ENCODE results near the gene SLC46A3.

Gene SLC46A3, protein sequence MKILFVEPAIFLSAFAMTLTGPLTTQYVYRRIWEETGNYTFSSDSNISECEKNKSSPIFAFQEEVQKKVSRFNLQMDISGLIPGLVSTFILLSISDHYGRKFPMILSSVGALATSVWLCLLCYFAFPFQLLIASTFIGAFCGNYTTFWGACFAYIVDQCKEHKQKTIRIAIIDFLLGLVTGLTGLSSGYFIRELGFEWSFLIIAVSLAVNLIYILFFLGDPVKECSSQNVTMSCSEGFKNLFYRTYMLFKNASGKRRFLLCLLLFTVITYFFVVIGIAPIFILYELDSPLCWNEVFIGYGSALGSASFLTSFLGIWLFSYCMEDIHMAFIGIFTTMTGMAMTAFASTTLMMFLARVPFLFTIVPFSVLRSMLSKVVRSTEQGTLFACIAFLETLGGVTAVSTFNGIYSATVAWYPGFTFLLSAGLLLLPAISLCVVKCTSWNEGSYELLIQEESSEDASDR

DNA sequence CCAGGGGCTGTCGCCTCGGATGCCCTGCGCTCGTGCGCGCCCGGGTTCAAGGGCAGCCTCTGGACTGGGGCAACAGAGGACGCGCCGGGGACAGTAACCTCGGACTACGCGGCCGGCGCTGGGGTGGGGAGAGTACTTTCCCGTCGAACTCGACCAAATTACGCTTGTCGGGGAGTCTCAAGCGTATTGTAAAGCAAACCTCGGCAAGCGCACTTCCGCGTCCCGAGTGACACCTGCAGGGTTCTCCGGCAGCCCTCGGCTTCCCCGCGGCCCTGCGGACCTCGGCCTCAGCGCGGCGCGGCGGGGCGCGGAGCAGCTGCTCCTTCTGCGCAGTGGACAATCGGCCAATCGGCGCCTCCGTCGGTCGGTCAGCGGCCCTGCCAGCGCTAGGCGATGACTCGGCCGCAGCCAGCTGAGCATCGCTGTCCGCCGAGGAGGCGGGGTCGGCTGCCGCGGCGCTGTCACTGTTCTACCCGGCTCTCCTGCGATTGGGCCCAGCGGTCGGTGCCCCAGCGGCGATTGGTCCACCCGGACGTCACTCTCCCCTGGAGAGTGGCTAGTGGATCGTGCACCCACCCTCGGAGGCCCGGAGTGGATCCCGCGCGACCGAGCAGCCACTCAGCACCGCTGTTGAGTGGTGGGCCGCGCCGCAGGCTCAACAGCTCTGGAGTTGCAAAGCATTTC, at the start of gene SLC46A3:
Gene SLC46A3, minus strand, starts transcription at position 428 of the 684 bp plus-strand sequence. CDS start 972 bp downstream, outside the sequence.
- H3K27ac ChIP-seq (ENCODE audit: low read length) = no peak within 1 kb of the TSS
- H3K27me3 ChIP-seq (ENCODE audit: control insufficient read depth, insufficient read depth, low read length) = peaks cover 3% of the 10 kb centered on the region; the same call in 1 of the 2 replicates
- no peaks in the 10 kb centered on the region for H3K36me3 ChIP-seq (ENCODE audit: control insufficient read depth, insufficient read depth, low read length)
- DNase-seq (ENCODE audit: low read depth, low spot score) = peak; percentile 97
- WGBS (ENCODE audit: insufficient coverage, insufficient read length) = no CpG with 5 or more reads among the region's 78 CpGs
- no peaks in the 10 kb centered on the region for H3K4me1 ChIP-seq (ENCODE audit: control insufficient read depth, insufficient read depth, low read length)
- peak within 1 kb of the TSS; percentile 74; the same call in 1 of the 2 replicates for H3K4me3 ChIP-seq (ENCODE audit: low read length)
- no peaks in the 10 kb centered on the region for H3K9me3 ChIP-seq (ENCODE audit: control insufficient read depth, insufficient read depth, low read length)

DNA sequence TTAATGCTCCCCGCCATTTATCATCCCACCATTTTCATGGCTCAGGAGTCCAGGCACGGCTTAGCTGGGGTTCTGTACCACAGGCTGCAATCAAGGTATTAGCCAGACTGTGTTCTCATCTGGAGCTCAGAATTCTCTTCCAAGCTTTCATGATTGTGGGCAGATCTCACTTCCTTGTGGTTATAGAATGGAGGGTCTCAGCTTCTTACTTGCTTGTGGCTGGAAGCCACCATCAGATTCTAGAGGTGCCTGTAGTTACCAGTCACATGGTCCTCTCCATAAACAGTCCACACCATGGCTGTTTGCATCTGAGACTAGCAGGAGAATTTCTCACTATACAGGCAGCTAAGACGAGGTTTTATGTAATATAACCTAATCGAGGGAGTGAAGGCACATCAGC, 45.1 kb upstream of the SLC46A3 start:
- H3K27ac ChIP-seq (ENCODE audit: low read length) = no peak overlapping the region
- no CpG with 5 or more reads among the region's 4 CpGs for WGBS (ENCODE audit: insufficient coverage, insufficient read length)
- H3K36me3 ChIP-seq (ENCODE audit: control insufficient read depth, insufficient read depth, low read length) = no peaks in the 10 kb centered on the region
- no peak overlapping the region for H3K4me3 ChIP-seq (ENCODE audit: low read length)
- no peaks in the 10 kb centered on the region; the same call in 1 of the 2 replicates for H3K4me1 ChIP-seq (ENCODE audit: control insufficient read depth, insufficient read depth, low read length)
- no peaks in the 10 kb centered on the region; the same call in 1 of the 2 replicates for H3K9me3 ChIP-seq (ENCODE audit: control insufficient read depth, insufficient read depth, low read length)
- no peak for DNase-seq (ENCODE audit: low read depth, low spot score)
- no peaks in the 10 kb centered on the region for H3K27me3 ChIP-seq (ENCODE audit: control insufficient read depth, insufficient read depth, low read length)

DNA sequence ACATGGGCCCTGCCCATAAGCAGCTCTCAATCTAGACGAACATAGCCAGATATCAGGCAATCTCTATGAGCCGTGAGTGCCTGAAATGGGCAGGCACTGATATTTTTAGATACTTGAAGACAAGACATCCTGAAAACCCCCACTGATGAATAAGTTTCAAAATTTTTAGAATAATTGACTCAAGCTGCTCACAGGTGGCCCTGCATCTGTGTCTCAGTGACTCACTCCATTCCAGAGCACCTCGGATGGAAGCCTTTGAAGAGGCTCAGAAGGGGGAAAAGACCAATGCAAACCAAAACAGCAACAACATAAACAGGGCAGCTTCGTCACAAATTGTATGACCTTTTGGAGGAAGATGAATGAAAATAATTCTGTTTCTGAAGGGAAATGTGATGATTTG, 42.8 kb upstream of the SLC46A3 start:
- no peaks in the 10 kb centered on the region; the same call in 1 of the 2 replicates for H3K9me3 ChIP-seq (ENCODE audit: control insufficient read depth, insufficient read depth, low read length)
- no peaks in the 10 kb centered on the region for H3K36me3 ChIP-seq (ENCODE audit: control insufficient read depth, insufficient read depth, low read length)
- H3K4me3 ChIP-seq (ENCODE audit: low read length) = no peak overlapping the region
- H3K4me1 ChIP-seq (ENCODE audit: control insufficient read depth, insufficient read depth, low read length) = no peaks in the 10 kb centered on the region; the same call in 1 of the 2 replicates
- DNase-seq (ENCODE audit: low read depth, low spot score) = no peak
- no CpG with 5 or more reads among the region's 4 CpGs for WGBS (ENCODE audit: insufficient coverage, insufficient read length)
- no peaks in the 10 kb centered on the region for H3K27me3 ChIP-seq (ENCODE audit: control insufficient read depth, insufficient read depth, low read length)
- H3K27ac ChIP-seq (ENCODE audit: low read length) = no peak overlapping the region

DNA sequence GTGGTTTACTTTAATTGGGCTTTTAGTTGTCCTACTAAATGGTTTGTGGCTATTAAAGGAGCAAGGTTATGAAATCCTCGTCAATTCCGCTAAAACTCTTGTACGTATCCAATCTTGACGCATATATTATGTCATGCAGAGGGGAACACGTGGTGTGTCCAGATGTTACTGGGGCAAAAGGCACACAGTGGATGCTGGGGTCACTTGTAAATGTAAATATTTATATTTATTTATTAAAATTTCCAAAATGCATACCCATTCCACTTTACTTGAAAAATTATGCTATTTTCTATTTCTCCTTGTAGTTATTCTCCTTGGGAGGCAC, 36.7 kb upstream of the SLC46A3 start:
- no CpG with 5 or more reads among the region's 5 CpGs for WGBS (ENCODE audit: insufficient coverage, insufficient read length)
- H3K27ac ChIP-seq (ENCODE audit: low read length) = no peak overlapping the region
- H3K9me3 ChIP-seq (ENCODE audit: control insufficient read depth, insufficient read depth, low read length) = no peaks in the 10 kb centered on the region
- H3K27me3 ChIP-seq (ENCODE audit: control insufficient read depth, insufficient read depth, low read length) = no peaks in the 10 kb centered on the region
- no peaks in the 10 kb centered on the region for H3K36me3 ChIP-seq (ENCODE audit: control insufficient read depth, insufficient read depth, low read length)
- no peaks in the 10 kb centered on the region for H3K4me1 ChIP-seq (ENCODE audit: control insufficient read depth, insufficient read depth, low read length)
- DNase-seq (ENCODE audit: low read depth, low spot score) = no peak
- H3K4me3 ChIP-seq (ENCODE audit: low read length) = no peak overlapping the region

DNA sequence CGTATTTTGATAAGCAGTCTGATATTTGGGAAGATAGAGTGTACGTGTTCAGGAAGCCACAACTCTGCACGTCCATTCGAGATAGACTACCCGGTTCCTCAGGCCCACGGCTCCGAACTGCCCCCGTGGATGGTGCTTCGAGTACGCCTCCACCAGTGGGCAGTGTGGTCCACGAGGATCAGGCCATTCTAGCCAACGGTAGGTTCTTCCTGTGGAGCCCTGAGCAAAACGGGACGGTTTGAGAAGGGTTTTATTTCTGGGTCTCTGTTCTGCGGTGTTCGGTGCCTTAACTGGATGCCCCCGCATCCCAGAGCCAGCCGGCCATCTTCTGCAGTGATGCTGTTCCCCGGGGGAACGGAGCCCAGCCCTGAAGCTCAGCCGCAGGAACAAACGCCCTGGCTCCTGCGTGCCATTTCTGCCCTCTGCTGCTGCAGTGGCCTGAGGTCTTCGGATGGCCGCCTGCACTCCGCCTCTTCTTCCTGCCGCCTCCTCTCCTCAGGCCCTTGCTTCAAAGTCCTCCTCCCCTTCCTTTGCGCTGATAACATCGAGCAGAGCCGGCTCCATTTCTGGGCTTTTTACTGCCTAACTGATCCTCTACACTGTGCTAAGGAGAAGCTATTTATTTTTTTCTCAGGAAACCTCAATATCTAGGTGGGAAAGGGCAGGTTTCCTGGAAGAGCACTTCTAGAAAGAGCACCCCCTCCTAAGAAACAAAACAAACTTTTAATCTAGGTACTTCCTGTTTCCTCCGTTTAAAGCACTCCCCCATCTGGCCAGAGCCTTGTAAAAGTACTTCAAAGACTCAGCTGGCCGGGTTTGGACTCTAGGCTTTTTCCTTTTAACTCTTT, 36.2 kb upstream of the SLC46A3 start:
- Histone ChIP-seq H3K4me1 (ENCODE audit: control insufficient read depth, insufficient read depth, low read length) (no peaks in the 10 kb centered on the region), H3K27me3 (ENCODE audit: control insufficient read depth, insufficient read depth, low read length) (no peaks in the 10 kb centered on the region), H3K36me3 (ENCODE audit: control insufficient read depth, insufficient read depth, low read length) (no peaks in the 10 kb centered on the region), H3K4me3 (ENCODE audit: low read length) (no peak overlapping the region), H3K9me3 (ENCODE audit: control insufficient read depth, insufficient read depth, low read length) (no peaks in the 10 kb centered on the region), H3K27ac (ENCODE audit: low read length) (no peak overlapping the region)
- WGBS (ENCODE audit: insufficient coverage, insufficient read length) = no CpG with 5 or more reads among the region's 32 CpGs
- DNase-seq (ENCODE audit: low read depth, low spot score) = no peak

DNA sequence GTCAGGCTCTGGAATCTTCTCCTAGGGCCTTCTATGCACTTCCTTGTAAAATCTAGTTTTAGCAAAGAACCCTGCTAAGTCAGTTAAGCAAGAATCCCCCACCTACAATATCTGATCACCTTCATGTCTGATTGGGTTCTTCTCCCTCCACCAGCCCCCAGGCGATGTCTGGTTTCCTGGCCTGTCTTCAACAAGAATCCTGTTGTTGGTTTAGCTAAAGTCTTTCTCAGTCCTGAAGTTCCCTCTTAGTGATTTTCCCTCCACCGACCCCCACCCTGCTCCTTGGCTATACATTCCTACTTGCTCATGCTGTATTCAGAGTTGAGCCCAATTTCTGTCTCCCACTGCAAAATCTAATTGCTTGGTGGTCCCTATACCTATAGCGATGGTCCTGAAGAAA, 35.2 kb upstream of the SLC46A3 start:
- H3K9me3 ChIP-seq (ENCODE audit: control insufficient read depth, insufficient read depth, low read length) = no peaks in the 10 kb centered on the region
- no peak overlapping the region for H3K27ac ChIP-seq (ENCODE audit: low read length)
- no peaks in the 10 kb centered on the region for H3K4me1 ChIP-seq (ENCODE audit: control insufficient read depth, insufficient read depth, low read length)
- H3K4me3 ChIP-seq (ENCODE audit: low read length) = no peak overlapping the region
- no peaks in the 10 kb centered on the region for H3K36me3 ChIP-seq (ENCODE audit: control insufficient read depth, insufficient read depth, low read length)
- DNase-seq (ENCODE audit: low read depth, low spot score) = no peak
- no CpG with 5 or more reads among the region's 3 CpGs for WGBS (ENCODE audit: insufficient coverage, insufficient read length)
- H3K27me3 ChIP-seq (ENCODE audit: control insufficient read depth, insufficient read depth, low read length) = no peaks in the 10 kb centered on the region

DNA sequence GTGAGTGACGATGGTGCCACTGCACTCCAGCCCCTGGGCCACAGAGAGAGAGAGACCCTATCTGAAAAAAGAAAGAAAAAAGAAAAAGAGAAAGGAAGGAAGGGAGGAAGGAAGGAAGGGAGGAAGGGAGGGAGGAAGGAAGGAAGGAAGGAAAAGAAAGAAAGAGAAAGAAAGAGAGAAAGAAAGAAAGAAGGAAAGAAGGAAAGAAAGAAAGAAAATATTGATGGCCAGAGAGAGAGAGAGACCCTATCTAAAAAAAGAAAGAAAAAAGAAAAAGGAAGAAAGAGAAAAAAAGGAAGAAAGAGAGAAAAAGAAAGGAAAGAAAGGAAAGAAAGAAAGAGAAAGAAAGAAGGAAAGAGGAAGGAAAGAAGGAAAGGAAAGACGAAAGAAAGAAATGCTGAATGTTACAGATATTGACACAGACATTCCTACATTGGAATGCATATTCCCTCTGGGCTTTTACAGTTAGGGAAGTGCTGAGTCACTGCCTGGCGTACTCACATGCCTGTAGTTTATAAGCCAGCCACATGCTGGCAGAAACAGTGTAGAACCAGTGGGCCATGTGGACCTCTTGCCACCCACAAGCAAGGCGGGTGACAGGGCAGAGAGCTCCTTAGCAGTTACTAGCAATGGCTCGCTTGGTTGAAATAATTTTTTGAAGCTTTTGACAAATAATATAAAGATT, 34.6 kb upstream of the SLC46A3 start:
- WGBS (ENCODE audit: insufficient coverage, insufficient read length) = no CpG with 5 or more reads among the region's 5 CpGs
- H3K27ac ChIP-seq (ENCODE audit: low read length) = no peak overlapping the region
- no peak for DNase-seq (ENCODE audit: low read depth, low spot score)
- H3K4me3 ChIP-seq (ENCODE audit: low read length) = no peak overlapping the region
- H3K4me1 ChIP-seq (ENCODE audit: control insufficient read depth, insufficient read depth, low read length) = no peaks in the 10 kb centered on the region
- no peaks in the 10 kb centered on the region for H3K27me3 ChIP-seq (ENCODE audit: control insufficient read depth, insufficient read depth, low read length)
- H3K9me3 ChIP-seq (ENCODE audit: control insufficient read depth, insufficient read depth, low read length) = no peaks in the 10 kb centered on the region
- H3K36me3 ChIP-seq (ENCODE audit: control insufficient read depth, insufficient read depth, low read length) = no peaks in the 10 kb centered on the region

DNA sequence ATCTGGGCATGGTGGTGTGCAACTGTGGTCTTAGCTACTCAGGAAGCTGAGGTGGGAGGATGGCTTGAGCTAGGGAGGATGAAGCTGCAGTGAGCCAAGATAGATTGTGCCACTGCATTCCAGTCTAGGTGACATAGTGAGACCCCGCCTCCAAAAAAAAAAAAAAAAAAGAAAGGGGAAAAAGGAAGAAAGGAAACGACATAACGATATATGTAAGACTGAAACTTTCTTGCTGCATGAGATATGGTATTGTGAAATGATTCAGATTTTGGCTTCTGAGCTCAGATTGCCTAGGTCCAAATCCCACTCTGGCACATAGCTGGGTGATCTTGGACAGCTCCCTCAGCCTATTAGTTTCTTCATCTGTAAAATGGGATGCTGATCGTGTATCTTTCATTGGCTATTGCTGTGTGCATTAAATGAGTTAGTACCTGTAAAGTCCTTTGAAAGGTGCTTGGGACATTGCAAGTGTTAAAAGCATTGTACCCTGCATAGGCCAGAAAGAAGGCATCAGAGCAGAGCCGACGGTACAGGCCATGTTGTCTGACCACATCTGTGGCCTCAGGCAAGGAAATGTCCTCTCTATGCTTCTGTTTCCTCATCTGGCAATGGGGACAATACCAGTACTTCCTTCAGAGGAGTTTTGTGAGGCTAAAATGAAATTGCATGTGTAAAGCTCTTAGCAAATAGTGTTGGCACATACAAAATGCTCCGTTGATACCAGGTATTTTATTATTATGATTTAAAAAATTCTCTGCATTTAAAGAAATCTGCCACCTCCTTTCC, 32.6 kb upstream of the SLC46A3 start:
- no CpG with 5 or more reads among the region's 7 CpGs for WGBS (ENCODE audit: insufficient coverage, insufficient read length)

DNA sequence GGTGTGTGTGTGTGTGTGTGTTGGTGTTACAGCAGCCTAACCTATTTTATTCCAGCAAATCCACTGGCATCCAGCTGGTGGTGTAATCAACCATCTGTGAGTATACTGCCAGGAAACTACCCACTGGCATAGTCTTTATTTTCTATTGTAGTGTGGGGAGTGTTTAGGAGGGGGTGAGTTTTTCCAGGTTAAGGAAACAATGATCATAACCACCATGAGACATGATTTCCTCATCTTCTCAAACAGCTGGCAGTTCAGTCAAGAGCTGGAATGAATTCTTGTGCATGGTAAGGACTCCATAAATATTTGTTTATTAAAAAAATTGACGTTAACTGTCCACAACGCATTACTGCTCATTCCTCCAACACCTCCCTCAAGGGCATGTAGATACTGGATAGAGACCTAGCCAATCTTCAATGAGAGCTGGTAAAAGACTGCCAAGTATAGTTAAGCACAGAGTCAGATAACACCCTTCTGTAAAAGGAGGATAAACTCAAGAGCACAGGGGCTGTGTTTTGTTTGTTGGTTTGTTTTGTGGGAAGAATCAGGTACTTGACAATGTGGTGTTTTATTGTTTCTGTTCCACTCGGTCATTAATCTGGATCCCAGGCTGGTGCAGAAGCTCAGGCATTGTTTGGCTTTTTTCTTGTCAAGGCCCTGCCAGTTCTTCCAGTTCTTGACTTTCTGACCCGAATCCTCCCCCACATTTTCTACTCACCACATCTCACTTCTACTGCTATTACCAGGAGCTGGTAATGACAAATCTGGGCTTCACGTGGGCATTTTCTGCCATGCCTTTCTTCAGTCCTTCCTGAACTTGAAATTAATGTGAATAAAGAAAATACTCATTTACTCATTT, 31.6 kb upstream of the SLC46A3 start:
- no peak overlapping the region for H3K27ac ChIP-seq (ENCODE audit: low read length)
- no peaks in the 10 kb centered on the region for H3K4me1 ChIP-seq (ENCODE audit: control insufficient read depth, insufficient read depth, low read length)
- no peaks in the 10 kb centered on the region for H3K36me3 ChIP-seq (ENCODE audit: control insufficient read depth, insufficient read depth, low read length)
- H3K4me3 ChIP-seq (ENCODE audit: low read length) = no peak overlapping the region
- H3K27me3 ChIP-seq (ENCODE audit: control insufficient read depth, insufficient read depth, low read length) = no peaks in the 10 kb centered on the region
- WGBS (ENCODE audit: insufficient coverage, insufficient read length) = no CpG with 5 or more reads among the region's 5 CpGs
- no peaks in the 10 kb centered on the region for H3K9me3 ChIP-seq (ENCODE audit: control insufficient read depth, insufficient read depth, low read length)
- DNase-seq (ENCODE audit: low read depth, low spot score) = no peak

More for the DNA sequence above, 32.6 kb upstream of the SLC46A3 start:
- Histone ChIP-seq H3K27me3 (ENCODE audit: control insufficient read depth, insufficient read depth, low read length) (no peaks in the 10 kb centered on the region), H3K36me3 (ENCODE audit: control insufficient read depth, insufficient read depth, low read length) (no peaks in the 10 kb centered on the region), H3K27ac (ENCODE audit: low read length) (no peak overlapping the region), H3K4me1 (ENCODE audit: control insufficient read depth, insufficient read depth, low read length) (no peaks in the 10 kb centered on the region), H3K9me3 (ENCODE audit: control insufficient read depth, insufficient read depth, low read length) (no peaks in the 10 kb centered on the region), H3K4me3 (ENCODE audit: low read length) (no peak overlapping the region)
- DNase-seq (ENCODE audit: low read depth, low spot score) = no peak
